Activated T-helper 17 cell treated with anti-CD3 and anti-CD28 coated beads, Interleukin-2, amount 50 U/mL, for 72 hours (primary cell): ENCODE measurements around the gene FADS3. TPM values are rescaled to one million over a fixed set of nuclear protein-coding genes. Genes with fewer than 3 reads are reported as not detected.

ENCODE experiments used
- ATAC-seq: fragments of 150-1000 bp; cut with Tn5 transposase; replicated peaks from 2 replicates; pipeline ENCODE4 v1.10.0; 2021; ENCODE audit warnings: mild to moderate bottlenecking, moderate library complexity
- H3K27ac Mint-ChIP-seq: one replicate; pipeline ENCODE4 v1.8.0; 2022; ENCODE audit warnings: mixed read lengths
- H3K27me3 Mint-ChIP-seq: one replicate; pipeline ENCODE4 v1.8.0; 2022; ENCODE audit warnings: mixed read lengths
- H3K36me3 Mint-ChIP-seq: one replicate; pipeline ENCODE4 v1.8.0; 2022; ENCODE audit warnings: low read depth, mild to moderate bottlenecking, mixed read lengths
- H3K4me1 Mint-ChIP-seq: one replicate; pipeline ENCODE4 v1.8.0; 2022; ENCODE audit warnings: mixed read lengths
- H3K4me3 Mint-ChIP-seq: one replicate; pipeline ENCODE4 v1.8.0; 2022; ENCODE audit warnings: mild to moderate bottlenecking, mixed read lengths
- H3K9me3 Mint-ChIP-seq: one replicate; pipeline ENCODE4 v1.8.0; 2022; ENCODE audit warnings: mixed read lengths
- total RNA-seq, 2 donors: library from RNA; stranded (reverse); gene quantifications; one replicate each; pipeline ENCODE4 v1.2.3, GENCODE V29; 2022

FADS3 gene
- total RNA-seq, 2 donors from 2014 or later, result 3.6 to 24.7 TPM

DNA sequence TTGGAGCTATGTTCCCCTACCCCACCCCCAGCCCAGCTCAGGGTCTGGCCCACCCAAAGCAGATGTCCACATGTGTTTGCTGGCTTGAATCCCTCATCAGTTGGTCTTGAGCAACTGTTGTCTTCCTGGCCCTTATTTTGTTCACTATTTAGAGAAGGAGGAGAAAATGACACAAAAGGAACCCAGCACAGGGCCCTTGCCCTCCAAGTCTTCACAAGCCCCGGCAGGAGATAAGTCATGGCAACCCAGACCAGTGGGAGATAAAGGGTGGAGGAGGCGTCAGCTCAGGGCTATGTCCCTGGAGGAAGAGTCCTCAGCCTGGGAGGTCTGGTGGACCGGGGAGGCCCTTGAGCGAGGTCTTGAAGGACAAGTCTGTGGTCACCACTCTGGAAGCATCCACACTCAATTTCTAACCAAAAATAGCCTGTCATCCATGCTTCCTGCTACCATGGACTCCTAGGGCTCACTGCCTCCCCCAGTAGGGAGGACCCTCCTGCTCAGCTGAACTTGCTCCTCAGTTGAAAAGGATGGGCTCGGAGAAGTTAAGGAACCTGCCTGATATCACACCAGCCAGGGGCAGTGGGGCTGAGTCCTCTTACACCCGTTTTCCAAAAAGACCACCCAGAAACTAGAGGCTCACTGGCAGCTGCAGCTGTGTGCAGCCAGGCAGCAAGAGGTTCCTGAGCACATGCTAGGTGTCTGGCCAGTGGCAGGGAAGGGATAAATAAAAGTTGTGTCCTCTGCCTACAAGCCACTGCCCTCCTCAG lies 27.8 kb upstream of the FADS3 start:
- no peak for ATAC-seq
- H3K9me3 Mint-ChIP-seq, result no peaks in the 10 kb centered on the region
- no peaks in the 10 kb centered on the region for H3K4me1 Mint-ChIP-seq
- H3K27ac Mint-ChIP-seq, result no peak overlapping the region
- peaks cover 46% of the 10 kb centered on the region for H3K27me3 Mint-ChIP-seq
- no peak overlapping the region for H3K4me3 Mint-ChIP-seq
- no peaks in the 10 kb centered on the region for H3K36me3 Mint-ChIP-seq

- ATAC-seq, result no peak
- no peaks in the 10 kb centered on the region for H3K9me3 Mint-ChIP-seq
- H3K36me3 Mint-ChIP-seq, result no peaks in the 10 kb centered on the region
- H3K27ac Mint-ChIP-seq, result no peak overlapping the region
- peak overlapping the region; percentile 49 for H3K4me3 Mint-ChIP-seq
- no peaks in the 10 kb centered on the region for H3K4me1 Mint-ChIP-seq
- peaks cover 49% of the 10 kb centered on the region for H3K27me3 Mint-ChIP-seq
Measured at GRCh38 chr11:61918251-61918937, 27.0 kb upstream of the FADS3 start.

DNA sequence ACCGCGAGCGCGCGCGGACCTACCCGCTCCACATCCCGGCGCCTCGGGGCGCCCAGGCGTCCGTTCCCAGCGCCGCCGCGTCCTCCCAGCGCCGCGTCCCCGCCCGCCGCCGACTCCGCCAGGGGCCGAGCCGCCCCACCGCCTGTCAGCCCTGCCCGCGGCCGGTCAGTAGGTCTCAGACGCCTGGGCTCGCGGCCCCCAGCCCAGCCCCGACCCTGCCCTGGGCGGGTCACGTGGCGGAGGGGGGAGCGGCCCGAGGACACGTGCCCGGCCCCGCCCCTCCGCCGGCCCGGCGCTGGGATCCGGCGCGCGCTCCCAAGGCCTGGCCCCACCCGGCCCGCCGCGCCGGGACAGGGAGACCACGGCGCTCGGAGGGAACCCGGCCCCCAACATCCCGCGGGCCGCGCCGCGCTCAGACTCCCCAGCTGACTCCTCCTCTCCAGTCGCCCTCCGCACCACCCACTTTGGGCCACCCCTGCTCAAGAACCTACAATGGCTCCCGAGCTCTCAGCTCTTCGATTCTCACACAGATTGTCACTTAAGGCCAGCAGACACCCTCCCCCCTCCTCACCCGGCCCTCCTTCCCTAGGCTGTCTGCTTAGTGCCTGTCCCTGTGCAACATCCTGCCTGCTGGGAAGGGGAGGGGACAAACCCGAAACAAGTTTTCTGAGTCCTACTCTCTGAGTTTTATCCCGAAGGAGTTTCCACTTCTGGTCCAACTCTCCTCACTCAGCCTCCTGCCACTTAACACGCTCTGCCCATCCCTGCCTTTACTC lies 26.2 kb upstream of the FADS3 start, which contains the start of gene RAB3IL1:
Gene RAB3IL1 (minus strand): TSS at position 233 of the 776 bp plus-strand sequence. CDS start 199 bp downstream, at position 34.
- no peak within 1 kb of the TSS for H3K27ac Mint-ChIP-seq
- H3K9me3 Mint-ChIP-seq, result no peaks in the 10 kb centered on the region
- peak; percentile 53 for ATAC-seq
- H3K27me3 Mint-ChIP-seq, result peaks cover 52% of the 10 kb centered on the region
- peak within 1 kb of the TSS; percentile 49 for H3K4me3 Mint-ChIP-seq
- no peaks in the 10 kb centered on the region for H3K4me1 Mint-ChIP-seq
- no peaks in the 10 kb centered on the region for H3K36me3 Mint-ChIP-seq

DNA sequence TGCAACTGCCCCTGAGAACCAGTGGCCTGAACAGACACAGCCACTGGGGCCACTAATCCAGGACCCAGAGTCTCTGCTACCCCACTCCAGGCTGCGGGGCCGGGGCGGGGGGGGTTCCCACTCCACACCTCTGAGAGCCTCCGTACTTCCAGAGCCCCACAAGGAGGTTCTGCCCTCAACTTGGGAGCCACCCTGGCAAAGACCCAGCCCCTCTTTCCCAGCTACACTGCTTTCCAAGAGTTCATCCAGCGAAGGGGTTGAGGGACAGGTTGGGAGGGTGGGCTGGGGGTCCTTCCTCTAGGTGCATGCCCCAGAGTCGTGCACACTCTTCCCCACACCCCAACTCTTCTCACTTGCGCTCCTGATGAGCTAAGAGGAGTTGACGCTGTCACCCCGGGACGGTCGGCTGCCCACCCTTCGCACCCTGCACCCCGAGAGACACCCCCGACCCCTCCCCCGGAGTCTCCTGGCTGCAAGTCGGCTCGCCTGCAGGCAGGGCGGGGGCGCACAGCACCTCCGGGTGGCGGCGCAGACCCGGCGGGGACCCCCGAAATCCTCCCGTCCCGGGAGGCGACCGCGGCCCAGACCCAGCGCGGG lies 25.5 kb upstream of the FADS3 start:
- Mint-ChIP-seq H3K27ac (no peak overlapping the region), H3K9me3 (no peaks in the 10 kb centered on the region), H3K27me3 (peaks cover 54% of the 10 kb centered on the region), H3K4me3 (no peak overlapping the region), H3K36me3 (no peaks in the 10 kb centered on the region), H3K4me1 (no peaks in the 10 kb centered on the region)
- no peak for ATAC-seq

DNA sequence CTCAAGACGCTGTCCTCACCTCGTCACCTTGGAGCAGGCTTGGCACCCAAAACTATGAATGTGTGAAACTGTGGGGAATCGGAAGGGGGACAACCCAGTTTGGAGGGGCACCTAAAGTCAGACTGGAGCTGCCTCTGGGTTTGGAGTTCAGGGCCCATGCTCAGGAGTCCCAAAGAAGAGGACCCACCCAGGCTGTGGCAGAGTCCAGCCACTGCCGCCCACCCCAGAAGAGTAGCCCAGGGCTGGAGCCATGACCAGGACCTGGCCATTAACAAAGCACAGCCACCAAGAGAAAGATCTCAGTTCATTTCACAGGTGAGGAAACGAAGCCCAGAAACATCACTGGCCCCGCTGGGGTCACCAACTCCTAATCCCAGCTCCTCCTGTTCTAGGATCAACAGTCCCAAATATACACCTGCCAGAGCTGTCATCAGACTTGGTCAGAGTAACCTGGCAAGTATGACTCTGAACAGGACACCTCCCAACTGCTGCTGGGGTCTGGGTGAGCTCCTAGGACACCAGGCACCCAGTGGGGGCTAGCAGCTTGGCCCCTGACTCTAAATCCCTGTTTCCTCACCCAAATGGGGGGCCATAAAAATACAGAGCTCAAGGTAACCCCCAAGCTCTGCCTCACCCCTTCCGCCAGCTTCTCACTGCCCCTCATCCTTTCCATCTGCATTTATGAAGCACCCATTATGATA lies 23.3 kb upstream of the FADS3 start:
- Mint-ChIP-seq H3K9me3 (no peaks in the 10 kb centered on the region), H3K4me3 (no peak overlapping the region), H3K27me3 (peaks cover 41% of the 10 kb centered on the region), H3K4me1 (no peaks in the 10 kb centered on the region), H3K27ac (no peak overlapping the region), H3K36me3 (no peaks in the 10 kb centered on the region)
- ATAC-seq, result no peak

DNA sequence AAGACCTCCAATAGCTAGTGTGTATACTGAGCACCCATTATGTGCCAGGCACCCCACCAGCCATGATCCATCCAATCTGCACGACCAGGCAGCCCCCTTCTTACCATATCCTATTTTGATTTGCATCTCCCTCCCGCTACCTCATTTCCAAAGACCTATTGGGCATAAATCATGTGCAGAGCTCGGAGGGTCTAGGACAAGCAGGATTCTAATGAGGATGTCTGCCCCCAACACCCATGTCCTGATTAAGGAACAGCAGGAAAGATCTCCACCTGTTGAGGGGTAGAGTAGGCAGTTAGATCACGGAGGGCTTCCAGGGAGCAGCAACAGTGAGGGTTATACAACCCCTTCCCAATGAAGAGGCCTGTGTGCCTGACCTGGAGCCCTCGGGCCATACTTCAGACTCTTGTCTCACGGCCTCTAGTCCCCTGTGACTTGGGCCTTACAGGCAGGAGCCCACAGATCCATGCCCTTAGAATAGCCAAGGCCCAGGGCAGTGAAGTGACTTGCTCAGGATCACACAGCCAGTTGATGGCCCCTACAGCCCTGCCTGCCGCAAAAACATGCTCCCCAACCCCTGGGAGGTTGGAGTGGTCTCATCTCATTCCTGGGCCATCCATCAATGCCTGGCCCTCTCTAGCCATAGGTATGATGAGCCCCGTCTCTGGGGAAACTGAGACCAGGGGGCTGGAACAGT lies 22.5 kb upstream of the FADS3 start:
- Mint-ChIP-seq H3K27ac (no peak overlapping the region), H3K36me3 (no peaks in the 10 kb centered on the region), H3K4me3 (no peak overlapping the region), H3K4me1 (no peaks in the 10 kb centered on the region), H3K27me3 (peaks cover 37% of the 10 kb centered on the region), H3K9me3 (no peaks in the 10 kb centered on the region)
- no peak for ATAC-seq

DNA sequence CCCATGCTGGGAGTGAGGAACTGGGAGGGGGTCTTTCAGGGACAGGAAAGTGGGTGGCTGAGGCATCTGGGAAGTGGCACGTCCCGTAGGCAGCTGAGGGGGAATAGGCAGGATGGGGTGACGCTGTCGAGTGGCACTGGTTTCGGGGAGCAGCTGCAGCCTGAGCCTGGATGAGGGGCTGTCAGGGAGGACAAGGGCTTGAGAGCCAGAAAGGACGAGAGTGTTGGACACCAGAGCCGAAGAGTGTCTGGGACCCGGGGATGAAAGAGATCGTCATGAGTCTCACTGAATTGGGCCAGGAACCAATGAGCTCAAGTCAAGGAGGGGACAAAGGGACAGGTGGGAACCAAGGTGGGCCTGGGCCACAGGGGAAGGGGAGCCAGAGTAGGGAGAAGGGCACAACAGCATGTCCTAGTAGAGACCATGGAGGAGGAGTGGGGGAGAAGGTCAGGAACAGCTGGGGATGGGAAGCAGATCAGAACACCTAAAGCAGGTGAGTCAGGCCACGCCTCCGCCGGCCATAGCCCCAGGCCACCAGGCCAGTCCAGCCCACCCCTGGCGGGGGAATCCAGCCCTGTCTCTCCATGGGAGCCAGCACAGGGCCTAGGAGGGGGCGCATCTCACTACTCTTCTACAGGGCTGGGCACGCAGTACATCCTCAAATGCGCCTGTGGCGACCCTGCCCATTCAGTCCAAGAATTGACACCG lies 21.8 kb upstream of the FADS3 start:
- Mint-ChIP-seq H3K27me3 (peaks cover 31% of the 10 kb centered on the region), H3K36me3 (no peaks in the 10 kb centered on the region), H3K4me1 (no peaks in the 10 kb centered on the region), H3K27ac (no peak overlapping the region), H3K9me3 (no peaks in the 10 kb centered on the region), H3K4me3 (no peak overlapping the region)
- no peak for ATAC-seq

GRCh38 chr11:61912530-61912898 lies 21.2 kb upstream of the FADS3 start:
- peaks cover 25% of the 10 kb centered on the region for H3K27me3 Mint-ChIP-seq
- no peak overlapping the region for H3K27ac Mint-ChIP-seq
- no peaks in the 10 kb centered on the region for H3K36me3 Mint-ChIP-seq
- H3K9me3 Mint-ChIP-seq, result no peaks in the 10 kb centered on the region
- no peak overlapping the region for H3K4me3 Mint-ChIP-seq
- H3K4me1 Mint-ChIP-seq, result no peaks in the 10 kb centered on the region
- no peak for ATAC-seq

DNA sequence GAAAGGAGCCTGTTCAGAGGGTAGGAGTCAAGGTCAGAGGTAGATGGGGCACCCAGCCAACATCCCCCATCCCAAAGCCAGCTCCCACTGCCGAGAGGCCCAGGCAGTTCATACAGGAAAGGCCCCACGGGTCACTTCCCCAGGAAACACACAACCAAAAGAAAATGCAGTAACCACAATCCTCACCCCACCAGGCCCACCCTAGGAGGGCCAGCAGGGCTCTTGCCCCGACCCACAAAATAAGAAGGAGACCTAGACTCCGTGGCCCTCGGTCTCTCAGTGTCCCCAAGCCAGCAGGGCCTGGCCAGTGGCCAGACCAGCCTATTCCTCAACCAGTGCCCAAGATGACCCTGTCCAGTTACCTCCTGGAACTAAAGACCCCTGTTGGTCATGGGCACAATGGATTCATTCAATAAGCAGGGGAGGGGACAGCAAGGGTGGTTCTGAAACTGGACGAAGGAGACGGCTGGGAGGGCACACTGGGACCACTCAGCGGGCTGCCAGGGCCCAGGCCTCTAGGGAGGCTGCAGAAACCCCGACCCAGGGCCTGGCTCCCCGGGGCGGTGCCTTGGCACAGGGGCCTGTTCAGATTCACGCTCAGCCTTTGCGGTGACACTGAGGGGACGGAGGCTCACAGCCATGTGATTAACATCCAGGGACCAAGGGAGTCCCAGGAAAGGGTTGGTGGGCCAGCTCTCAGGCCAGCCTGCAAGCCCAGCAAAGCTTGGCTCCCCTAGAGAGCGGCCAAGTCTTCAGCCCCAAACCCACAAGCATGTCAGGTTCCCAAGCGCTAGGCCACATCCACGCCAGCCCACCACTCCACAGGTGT lies 20.6 kb upstream of the FADS3 start:
- H3K27me3 Mint-ChIP-seq, result peaks cover 25% of the 10 kb centered on the region
- peak overlapping the region; percentile 36 for H3K27ac Mint-ChIP-seq
- no peak overlapping the region for H3K4me3 Mint-ChIP-seq
- H3K36me3 Mint-ChIP-seq, result no peaks in the 10 kb centered on the region
- ATAC-seq, result no peak
- H3K4me1 Mint-ChIP-seq, result no peaks in the 10 kb centered on the region
- no peaks in the 10 kb centered on the region for H3K9me3 Mint-ChIP-seq

DNA sequence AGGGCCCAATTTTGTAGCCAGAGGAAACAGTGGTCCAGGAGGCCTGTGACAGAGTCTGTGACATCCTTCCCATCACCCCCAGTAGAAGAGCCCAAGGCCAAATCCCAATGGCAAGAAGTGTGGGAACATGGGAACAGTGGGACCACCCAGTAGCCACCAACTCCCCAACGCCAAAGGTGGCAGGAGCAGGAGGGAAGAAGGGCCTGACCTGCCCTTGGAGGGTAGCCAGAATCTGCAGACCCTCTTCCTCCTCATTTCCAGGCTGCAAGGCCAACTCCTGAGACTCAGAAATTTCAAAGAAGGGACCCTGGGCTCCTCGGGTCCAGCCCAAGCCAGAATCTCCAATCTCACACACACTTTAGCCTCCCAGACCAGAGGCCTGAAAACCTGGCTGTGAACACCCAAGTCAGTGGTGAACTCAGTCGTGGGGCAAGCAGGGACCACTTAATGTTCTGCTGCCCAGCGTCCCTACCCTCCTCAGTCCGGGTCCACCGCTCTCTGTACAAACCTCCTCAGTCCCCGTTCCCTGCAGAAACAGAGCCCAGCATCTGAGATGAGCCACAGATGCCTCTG lies 19.9 kb upstream of the FADS3 start:
- peaks cover 20% of the 10 kb centered on the region for H3K27me3 Mint-ChIP-seq
- H3K4me1 Mint-ChIP-seq, result no peaks in the 10 kb centered on the region
- no peak overlapping the region for H3K4me3 Mint-ChIP-seq
- no peak for ATAC-seq
- no peaks in the 10 kb centered on the region for H3K36me3 Mint-ChIP-seq
- no peaks in the 10 kb centered on the region for H3K9me3 Mint-ChIP-seq
- H3K27ac Mint-ChIP-seq, result peak overlapping the region; percentile 36

- ATAC-seq, result no peak
- Mint-ChIP-seq H3K27me3 (peaks cover 18% of the 10 kb centered on the region), H3K9me3 (no peaks in the 10 kb centered on the region), H3K4me1 (no peaks in the 10 kb centered on the region), H3K4me3 (no peak overlapping the region), H3K27ac (no peak overlapping the region), H3K36me3 (no peaks in the 10 kb centered on the region)
Measured at GRCh38 chr11:61910187-61911127, 19.1 kb upstream of the FADS3 start.
